NCI-H774 (cell line): Measurements from ENCODE around the gene CDH23.

ENCODE experiments used
- DNase-seq: peaks from one replicate; lab custom pipeline; 2025; lab: John Stamatoyannopoulos, UW

CDH23 gene

GRCh38 chr10:71564194-71564820 is 167.6 kb downstream of the CDH23 start:
- no peak for DNase-seq

- DNase-seq: no peak
Measured at GRCh38 chr10:71565284-71566000, 168.7 kb downstream of the CDH23 start.

GRCh38 chr10:71567006-71567405 is 170.3 kb downstream of the CDH23 start:
- DNase-seq: no peak

- no peak for DNase-seq
Measured at GRCh38 chr10:71568896-71569492, 172.3 kb downstream of the CDH23 start.

GRCh38 chr10:71569775-71570588 is 173.3 kb downstream of the CDH23 start:
- DNase-seq: peak; percentile 35

GRCh38 chr10:71571460-71572175 is 174.9 kb downstream of the CDH23 start:
- no peak for DNase-seq

GRCh38 chr10:71572962-71573361 is 176.2 kb downstream of the CDH23 start:
- DNase-seq: no peak

- DNase-seq: no peak
Measured at GRCh38 chr10:71573562-71574518, 177.1 kb downstream of the CDH23 start.

GRCh38 chr10:71575451-71575850 is 178.7 kb downstream of the CDH23 start:
- no peak for DNase-seq

- peak; percentile 2 for DNase-seq
Measured at GRCh38 chr10:71575934-71576801, 179.4 kb downstream of the CDH23 start.

GRCh38 chr10:71576842-71577241 is 180.1 kb downstream of the CDH23 start:
- no peak for DNase-seq

- DNase-seq: no peak
Measured at GRCh38 chr10:71577345-71577744, 180.6 kb downstream of the CDH23 start.

- no peak for DNase-seq
Measured at GRCh38 chr10:71578069-71578468, 181.3 kb downstream of the CDH23 start.

- DNase-seq: no peak
Measured at GRCh38 chr10:71579668-71580067, 182.9 kb downstream of the CDH23 start.

- peak; percentile 15 for DNase-seq
Measured at GRCh38 chr10:71580415-71580814, 183.7 kb downstream of the CDH23 start.

GRCh38 chr10:71580926-71581325 is 184.2 kb downstream of the CDH23 start:
- DNase-seq: no peak

- no peak for DNase-seq
Measured at GRCh38 chr10:71581376-71581775, 184.7 kb downstream of the CDH23 start.

GRCh38 chr10:71582019-71582418 is 185.3 kb downstream of the CDH23 start:
- no peak for DNase-seq
